SK-N-SH (cell line): Measurements from ENCODE around the gene JAZF1. TPM values are rescaled to one million over a fixed set of nuclear protein-coding genes. Genes with fewer than 3 reads are reported as not detected.

Experiments used
- CTCF ChIA-PET: fragments of 300-600, 350-600 bp; formaldehyde crosslinking; extraction: SDS; loops from one replicate; lab custom pipeline; 2021; lab: Yijun Ruan, JAX
- POLR2A ChIA-PET: fragments of 350-600 bp; sonication (Branson Sonifier 250); formaldehyde crosslinking; extraction: SDS; loops from one replicate; lab custom pipeline; 2020; ENCODE audit warnings: antibody characterized with exemption, inconsistent platforms; lab: Yijun Ruan, JAX
- DNase-seq: peaks from one replicate; pipeline ENCODE4 v3.0.0; 2012
- H2AFZ ChIP-seq: fragments of 200-600 bp; sonication (generic); 2 replicates; pipeline ENCODE4 v1.8.1; 2016; ENCODE audit warnings: antibody characterized with exemption, mild to moderate bottlenecking, low read depth
- H3F3A ChIP-seq: fragments of 200-600 bp; sonication (generic); replicated peaks from 2 replicates; pipeline ENCODE3; 2016; ENCODE audit warnings: antibody characterized with exemption, mild to moderate bottlenecking; ENCODE audit not compliant: insufficient read depth
- H3K27ac ChIP-seq, 2 experiments: fragments of 200-500 bp in 1 of 2; fragments of 200-600 bp in 1 of 2; sonication (Bioruptor generic) in 1 of 2; sonication (generic), shearing (Covaris generic) in 1 of 2; 2 replicates each; pipeline versions ENCODE4 v1.5.1 to v1.6.1; 2014 to 2016; ENCODE audit warnings: low read depth in 2 of 2, inconsistent platforms in 1 of 2, low read length in 1 of 2, mild to moderate bottlenecking in 1 of 2, mixed read lengths in 1 of 2
- H3K27me3 ChIP-seq: fragments of 200-600 bp; sonication (generic), shearing (Covaris generic); 2 replicates; pipeline ENCODE4 v1.6.1; 2016; ENCODE audit warnings: mixed run types; ENCODE audit not compliant: insufficient read depth
- H3K36me3 ChIP-seq, 2 experiments: fragments of 200-500 bp in 1 of 2; fragments of 200-600 bp in 1 of 2; sonication (Bioruptor generic) in 1 of 2; sonication (generic) in 1 of 2; replicated peaks in 1 of 2; 2 replicates each; pipeline versions ENCODE3 to v1.5.1; 2014 to 2016; ENCODE audit warnings: low read length in 1 of 2, mild to moderate bottlenecking in 1 of 2; ENCODE audit not compliant: insufficient read depth in 2 of 2, control insufficient read depth in 1 of 2
- H3K4me1 ChIP-seq, 2 experiments: fragments of 200-500 bp in 1 of 2; fragments of 200-600 bp in 1 of 2; sonication (Bioruptor generic) in 1 of 2; sonication (generic), shearing (Covaris generic) in 1 of 2; 2 replicates each; pipeline versions ENCODE4 v1.5.1 to v1.6.1; 2014 to 2016; ENCODE audit warnings: low read depth in 1 of 2, low read length in 1 of 2, mixed run types in 1 of 2; ENCODE audit not compliant: insufficient read depth in 2 of 2, control insufficient read depth in 1 of 2
- H3K4me2 ChIP-seq: fragments of 200-600 bp; sonication (generic), shearing (Covaris generic); 2 replicates; pipeline ENCODE4 v1.6.1; 2017; ENCODE audit warnings: mixed run types
- H3K4me3 ChIP-seq, 2 experiments: fragments of 200-500 bp in 1 of 2; fragments of 200-600 bp in 1 of 2; sonication (Bioruptor generic) in 1 of 2; sonication (generic), shearing (Covaris generic) in 1 of 2; 2 replicates each; pipeline versions ENCODE4 v1.5.1 to v1.8.1; 2014 to 2016; ENCODE audit warnings: low read depth in 2 of 2, inconsistent platforms in 1 of 2, low read length in 1 of 2, mild to moderate bottlenecking in 1 of 2, mixed read lengths in 1 of 2, moderate library complexity in 1 of 2
- H3K79me2 ChIP-seq: fragments of 200-600 bp; sonication (generic); 2 replicates; pipeline ENCODE4 v1.8.1; 2017; ENCODE audit warnings: mild to moderate bottlenecking; ENCODE audit not compliant: insufficient read depth
- H3K9ac ChIP-seq: fragments of 200-600 bp; sonication (generic); 2 replicates; pipeline ENCODE4 v1.6.1; 2017; ENCODE audit warnings: mixed run types
- H3K9me2 ChIP-seq: fragments of 200-600 bp; sonication (generic); 2 replicates; pipeline ENCODE4 v1.6.1; 2017; ENCODE audit warnings: mixed run types
- H3K9me3 ChIP-seq: fragments of 200-600 bp; sonication (generic); 2 replicates; pipeline ENCODE4 v1.6.1; 2017; ENCODE audit warnings: mixed run types, mild to moderate bottlenecking, moderate library complexity
- H4K20me1 ChIP-seq: fragments of 200-600 bp; sonication (generic); 2 replicates; pipeline ENCODE4 v1.6.1; 2017; ENCODE audit warnings: mild to moderate bottlenecking, mixed run types; ENCODE audit not compliant: insufficient read depth
- ELF1 ChIP-seq: IDR thresholded peaks from 2 replicates; pipeline ENCODE4 v1.4.0; 2012
- EP300 ChIP-seq, 2 experiments: IDR thresholded peaks; 2 replicates each; pipeline versions ENCODE4 v1.4.0 to v1.6.1; 2012; ENCODE audit warnings: borderline replicate concordance in 1 of 2, low read depth in 1 of 2, low read length in 1 of 2
- FOXJ3 ChIP-seq: sonication (generic); formaldehyde crosslinking; IDR thresholded peaks from 2 replicates; pipeline ENCODE4 v1.5.1; 2020; ENCODE audit warnings: mild to moderate bottlenecking, missing genetic modification reagents
- GABPA ChIP-seq: IDR thresholded peaks from 2 replicates; pipeline ENCODE4 v1.4.0; 2012; ENCODE audit warnings: low read depth, mild to moderate bottlenecking
- GATA2 ChIP-seq: sonication (generic); formaldehyde crosslinking; IDR thresholded peaks from 2 replicates; pipeline ENCODE4 v1.5.0; 2020; ENCODE audit warnings: mild to moderate bottlenecking, missing genetic modification reagents
- IRF3 ChIP-seq: fragments of 150-350 bp; IDR thresholded peaks from 2 replicates; pipeline ENCODE4 v1.6.1; 2016; ENCODE audit warnings: mild to moderate bottlenecking, low read depth, low read length
- JUND ChIP-seq: IDR thresholded peaks from 2 replicates; pipeline ENCODE4 v1.4.0; 2012
- NFIC ChIP-seq: IDR thresholded peaks from 2 replicates; pipeline ENCODE4 v1.4.0; 2012; ENCODE audit warnings: borderline replicate concordance
- POLR2AphosphoS5 ChIP-seq: IDR thresholded peaks from 2 replicates; pipeline ENCODE4 v1.6.1; 2012; ENCODE audit warnings: low read depth, low read length
- RCOR1 ChIP-seq: fragments of 150-350 bp; IDR thresholded peaks from 2 replicates; pipeline ENCODE4 v1.6.1; 2017; ENCODE audit warnings: antibody characterized with exemption, low read length
- RFX5 ChIP-seq: IDR thresholded peaks from 2 replicates; pipeline ENCODE4 v1.6.1; 2012; ENCODE audit warnings: mild to moderate bottlenecking, improper control_type of control experiment, low read length
- RXRA ChIP-seq: IDR thresholded peaks from 2 replicates; pipeline ENCODE4 v1.4.0; 2012; ENCODE audit warnings: low read depth, mild to moderate bottlenecking, borderline replicate concordance
- SIN3A ChIP-seq: IDR thresholded peaks from 2 replicates; pipeline ENCODE4 v1.6.1; 2012; ENCODE audit warnings: low read depth, mild to moderate bottlenecking, low read length, moderate library complexity, borderline replicate concordance
- TEAD4 ChIP-seq: IDR thresholded peaks from 2 replicates; pipeline ENCODE4 v1.4.0; 2012; ENCODE audit warnings: mild to moderate bottlenecking, borderline replicate concordance; ENCODE audit not compliant: insufficient read depth
- WGBS: methylation state at CpG from one replicate; pipeline ENCODE4 v1.1.6; 2017; ENCODE audit warnings: low lambda C conversion rate; 5-methylcytosine and 5-hydroxymethylcytosine counted together
- polyA plus RNA-seq, 3 experiments: library from polyadenylated mRNA; depleted of rRNA; stranded (reverse); fragments of >200 nt; gene quantifications; 2 replicates each; pipeline ENCODE4 v1.2.3, GENCODE V29; 2012
- TF ChIP-seq, protein P1 (sequence below): IDR thresholded peaks from 2 replicates; pipeline ENCODE4 v1.4.0; 2012; ENCODE audit warnings: low read depth, borderline replicate concordance
- TF ChIP-seq, protein P2 (sequence below): fragments of 150-350 bp; IDR thresholded peaks from 2 replicates; pipeline ENCODE4 v1.6.1; 2017; ENCODE audit warnings: antibody characterized with exemption, low read length, low read depth, borderline replicate concordance

The JAZF1 gene
- polyA plus RNA-seq, 1 of the 3 experiments (the other 2 are of a cell fraction): 1.7 TPM

- peaks cover 5% of the 10 kb centered on the region for H3F3A ChIP-seq
- no peaks in the 10 kb centered on the region for H3K79me2 ChIP-seq
- H3K9ac ChIP-seq: no peak overlapping the region
- H3K36me3 ChIP-seq: peaks cover 34 to 51% of the 10 kb centered on the region in 2 experiments
- no peaks in the 10 kb centered on the region for H3K27me3 ChIP-seq
- DNase-seq: no peak
- H4K20me1 ChIP-seq: no peaks in the 10 kb centered on the region
- no peak; the same call in 1 of the 2 replicates for TF ChIP-seq POLR2AphosphoS5
- no peak for TF ChIP-seq FOXJ3 (CRISPR knock-in tag)
- TF ChIP-seq NFIC: no peak
- no peak for TF ChIP-seq EP300 (IDR thresholded peaks at IDR 0.05; ENCODE audit: borderline replicate concordance in 1 of 2, low read depth in 1 of 2, low read length in 1 of 2)
- no peak for TF ChIP-seq IRF3
- no peak for TF ChIP-seq TEAD4
- TF ChIP-seq ELF1: no peak
- TF ChIP-seq, protein P1, sequence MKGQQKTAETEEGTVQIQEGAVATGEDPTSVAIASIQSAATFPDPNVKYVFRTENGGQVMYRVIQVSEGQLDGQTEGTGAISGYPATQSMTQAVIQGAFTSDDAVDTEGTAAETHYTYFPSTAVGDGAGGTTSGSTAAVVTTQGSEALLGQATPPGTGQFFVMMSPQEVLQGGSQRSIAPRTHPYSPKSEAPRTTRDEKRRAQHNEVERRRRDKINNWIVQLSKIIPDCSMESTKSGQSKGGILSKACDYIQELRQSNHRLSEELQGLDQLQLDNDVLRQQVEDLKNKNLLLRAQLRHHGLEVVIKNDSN: no peak
- TF ChIP-seq SIN3A: no peak
- no peak for TF ChIP-seq RFX5
- TF ChIP-seq, protein P2, sequence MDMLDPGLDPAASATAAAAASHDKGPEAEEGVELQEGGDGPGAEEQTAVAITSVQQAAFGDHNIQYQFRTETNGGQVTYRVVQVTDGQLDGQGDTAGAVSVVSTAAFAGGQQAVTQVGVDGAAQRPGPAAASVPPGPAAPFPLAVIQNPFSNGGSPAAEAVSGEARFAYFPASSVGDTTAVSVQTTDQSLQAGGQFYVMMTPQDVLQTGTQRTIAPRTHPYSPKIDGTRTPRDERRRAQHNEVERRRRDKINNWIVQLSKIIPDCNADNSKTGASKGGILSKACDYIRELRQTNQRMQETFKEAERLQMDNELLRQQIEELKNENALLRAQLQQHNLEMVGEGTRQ: no peak
- no peak for TF ChIP-seq RCOR1
- TF ChIP-seq GABPA: no peak
- no peak for TF ChIP-seq GATA2 (CRISPR knock-in tag)
- no peak for TF ChIP-seq RXRA
- no peak for TF ChIP-seq JUND
- WGBS: 91% methylated on average over 7 of the region's 7 CpGs
- no peaks in the 10 kb centered on the region; a peak in 1 of 4 replicates for H3K4me1 ChIP-seq
- no peak overlapping the region for H3K4me2 ChIP-seq
- CTCF ChIA-PET: interaction anchor here (1.3 to 1.5 kb wide), 2 partner anchors 10 to 24 kb away, joined by 3 to 4 read pairs; no protein-coding TSS in a partner anchor
- no peak overlapping the region for H3K4me3 ChIP-seq
- no peak overlapping the region for H2AFZ ChIP-seq
- POLR2A ChIA-PET: no interaction called here
- H3K9me3 ChIP-seq: no peaks in the 10 kb centered on the region
- no peaks in the 10 kb centered on the region for H3K9me2 ChIP-seq
- no peak overlapping the region for H3K27ac ChIP-seq
Measured at GRCh38 chr7:27834179-27834921, 346.2 kb downstream of the JAZF1 start.
